Measurements from ENCODE around the gene CACNA1B. TPM values are rescaled to one million over a fixed set of nuclear protein-coding genes. Genes with fewer than 3 reads are reported as not detected.

Gene CACNA1B
- total RNA-seq, 1 experiment from 2014 or later = 7.8 TPM

GRCh38 chr9:137986268-137987099 is 108.9 kb downstream of the CACNA1B start:
- H2AK5ac ChIP-seq (ENCODE audit: insufficient read length, low read length) = no peak overlapping the region
- Mint-ChIP-seq H3K9me3 (peaks cover 43 to 53% of the 10 kb centered on the region in 2 experiments), H3K36me3 (ENCODE audit: insufficient read depth in 1 of 3, low read depth in 3 of 3) (peaks cover 64 to 87% (median 82%) of the 10 kb centered on the region in 3 experiments), H3K27ac (peak overlapping the region in 2 of 3 experiments; percentile 39 to 45; a peak in 1 of 7 replicates), H3K27me3 (ENCODE audit: low read depth) (peaks cover 4% of the 10 kb centered on the region; the same call in 1 of the 2 replicates), H3K4me1 (no peaks in the 10 kb centered on the region), H3K4me3 (no peak overlapping the region)
- H2BK12ac ChIP-seq (ENCODE audit: insufficient read length, low read depth, low read length) = no peak overlapping the region
- no peak overlapping the region for H4K8ac ChIP-seq (replicated peaks; ENCODE audit: insufficient read length, low read depth, low read length)
- no peaks in the 10 kb centered on the region for H3K23me2 ChIP-seq (ENCODE audit: insufficient read length, low read depth, low read length, poor library complexity, severe bottlenecking)
- no peak overlapping the region for H2BK5ac ChIP-seq (ENCODE audit: insufficient read length, low read length)
- no peaks in the 10 kb centered on the region for H3K79me1 ChIP-seq (ENCODE audit: insufficient read depth, low read depth, low read length, poor library complexity, severe bottlenecking)
- H3K23ac ChIP-seq (ENCODE audit: insufficient read length, low read depth, low read length) = no peak overlapping the region
- no peak overlapping the region; the same call in 1 of the 2 replicates for H3K14ac ChIP-seq (ENCODE audit: insufficient read depth, low read length)
- no peak overlapping the region for H3K56ac ChIP-seq (ENCODE audit: insufficient read length, low read depth, low read length)
- no peak overlapping the region for H3T11ph ChIP-seq (ENCODE audit: low read length)
- no peak overlapping the region for H2BK20ac ChIP-seq (ENCODE audit: low read depth, low read length, poor library complexity, severe bottlenecking)
- H3K9me3 ChIP-seq (ENCODE audit: control insufficient read depth, low read depth, low read length) = peaks cover 20% of the 10 kb centered on the region
- no peak overlapping the region for H3K18ac ChIP-seq (ENCODE audit: insufficient read length, low read depth, low read length)
- TF ChIP-seq CTCF (conservative IDR thresholded peaks at IDR 0.05) = no peak
- H3K4me2 ChIP-seq (ENCODE audit: insufficient read depth, insufficient read length, low read length) = no peak overlapping the region
- H4K91ac ChIP-seq (ENCODE audit: insufficient read length, low read depth, low read length) = no peak overlapping the region
- no CpG with 5 or more reads among the region's 22 CpGs for WGBS (ENCODE audit: extremely low coverage, insufficient read length, low lambda C conversion rate)
- no peak overlapping the region for H3K9ac ChIP-seq (ENCODE audit: extremely low read depth, insufficient read length, low read length)
- no peak overlapping the region for H2BK120ac ChIP-seq (ENCODE audit: low read depth, low read length, poor library complexity, severe bottlenecking)
- no peaks in the 10 kb centered on the region for H3K27me3 ChIP-seq (ENCODE audit: insufficient read depth, low read length)
- DNase-seq = no peak
- no peaks in the 10 kb centered on the region for H4K20me1 ChIP-seq (ENCODE audit: control insufficient read depth, insufficient read depth, insufficient read length)
- no peak overlapping the region for H4K5ac ChIP-seq (ENCODE audit: insufficient read length, low read depth, low read length)
- no peak overlapping the region for H3K4ac ChIP-seq (ENCODE audit: low read depth, low read length)
- no peak overlapping the region for H2BK15ac ChIP-seq (ENCODE audit: low read depth, low read length)
- H2AFZ ChIP-seq (ENCODE audit: low read length) = no peak overlapping the region
- no peak overlapping the region for H3K27ac ChIP-seq (ENCODE audit: insufficient read length, low read depth, low read length)
- no peaks in the 10 kb centered on the region for H3K4me1 ChIP-seq (ENCODE audit: insufficient read depth, low read length)
- no peaks in the 10 kb centered on the region for H3K79me2 ChIP-seq (ENCODE audit: insufficient read depth, low read length)
